GM19238 (cell line): ENCODE measurements around the gene IPO9.
"Not testable (repeated sequence)": the region's sequence is repeated elsewhere in the genome, so short reads cannot be mapped to it uniquely, and the experiment has no call there.

Experiments used
- DNase-seq: peaks from one replicate; pipeline ENCODE4 v3.0.0; 2011; ENCODE audit warnings: low spot score; ENCODE audit not compliant: insufficient read length

Gene IPO9

GRCh38 chr1:201848230-201848629 is 19.3 kb downstream of the IPO9 start:
- DNase-seq, result no peak

GRCh38 chr1:201849372-201850052 is 20.6 kb downstream of the IPO9 start:
- no peak for DNase-seq

GRCh38 chr1:201850053-201850397 is 21.1 kb downstream of the IPO9 start:
- DNase-seq, result no peak

GRCh38 chr1:201851949-201852348 is 23.0 kb downstream of the IPO9 start:
- DNase-seq, result no peak

- not testable (repeated sequence) for DNase-seq
These were observed 27.8 kb downstream of the IPO9 start for GRCh38 chr1:201856722-201857121.

- no peak for DNase-seq
These were observed 30.5 kb downstream of the IPO9 start for GRCh38 chr1:201859424-201859823.

GRCh38 chr1:201861448-201861847 is 32.5 kb downstream of the IPO9 start:
- DNase-seq, result no peak

- DNase-seq, result no peak
These were observed 41.4 kb downstream of the IPO9 start for GRCh38 chr1:201870397-201870796.

GRCh38 chr1:201874672-201875071 is 45.7 kb downstream of the IPO9 start:
- DNase-seq, result no peak

- DNase-seq, result no peak
These were observed 47.3 kb downstream of the IPO9 start for GRCh38 chr1:201876148-201876818.

- no peak for DNase-seq
These were observed 49.0 kb downstream of the IPO9 start for GRCh38 chr1:201877877-201878401.

- DNase-seq, result no peak
These were observed 52.1 kb downstream of the IPO9 start for GRCh38 chr1:201880928-201881571.

- no peak for DNase-seq
These were observed 52.7 kb downstream of the IPO9 start for GRCh38 chr1:201881617-201882016.

- DNase-seq, result no peak
These were observed 53.7 kb downstream of the IPO9 start for GRCh38 chr1:201882665-201883132.

GRCh38 chr1:201883266-201883665 is 54.3 kb downstream of the IPO9 start:
- no peak for DNase-seq

GRCh38 chr1:201883786-201884185 is 54.8 kb downstream of the IPO9 start:
- DNase-seq, result no peak

GRCh38 chr1:201884425-201884824 is 55.5 kb downstream of the IPO9 start:
- DNase-seq, result no peak

GRCh38 chr1:201885531-201886075 is 56.6 kb downstream of the IPO9 start:
- no peak for DNase-seq

- DNase-seq, result no peak
These were observed 57.3 kb downstream of the IPO9 start for GRCh38 chr1:201886103-201886885.

- no peak for DNase-seq
These were observed 58.3 kb downstream of the IPO9 start for GRCh38 chr1:201887116-201887866.
